ENCODE results near the gene CD300E. TPM values are rescaled to one million over a fixed set of nuclear protein-coding genes. Genes with fewer than 3 reads are reported as not detected.

CD300E gene
- total and polyA plus RNA-seq, 8 donors, result 0.24 to 28.7 (median 0.46) TPM

GRCh38 chr17:74618451-74618850 lies 5.1 kb downstream of the CD300E start:
- DNase-seq (no peak), ATAC-seq (no peak)
- Histone ChIP-seq H3K27me3 (peaks cover 0 to 61% of the 10 kb centered on the region in 2 donors), H3K9me3 (no peaks in the 10 kb centered on the region), H3K4me1 (peaks cover 0 to 22% of the 10 kb centered on the region in 2 donors), H3K36me3 (peaks cover 0 to 32% of the 10 kb centered on the region in 2 donors), H3K27ac (no peak overlapping the region), H3K4me3 (peak overlapping the region in 1 of 2 donors; percentile 42)
- no peak for TF ChIP-seq CTCF (IDR thresholded peaks at IDR 0.05)
- intact Hi-C loops (cut with DNase I), result no loop called here

GRCh38 chr17:74616696-74617095 lies 6.8 kb downstream of the CD300E start:
- Histone ChIP-seq H3K27me3 (peaks cover 0 to 64% of the 10 kb centered on the region in 2 donors), H3K27ac (no peak overlapping the region), H3K9me3 (no peaks in the 10 kb centered on the region), H3K36me3 (peaks cover 0 to 36% of the 10 kb centered on the region in 2 donors), H3K4me1 (peaks cover 0 to 34% of the 10 kb centered on the region in 2 donors), H3K4me3 (no peak overlapping the region)
- no peak for TF ChIP-seq CTCF (IDR thresholded peaks at IDR 0.05)
- intact Hi-C loops (cut with DNase I), result no loop called here
- no peak for ATAC-seq
- peak in 1 of 4 donors; percentile 20 for DNase-seq

GRCh38 chr17:74612046-74612445 lies 11.5 kb downstream of the CD300E start:
- peaks cover 0 to 71% of the 10 kb centered on the region in 2 donors for H3K27me3 ChIP-seq
- no peak overlapping the region for H3K4me3 ChIP-seq
- no peaks in the 10 kb centered on the region for H3K9me3 ChIP-seq
- H3K36me3 ChIP-seq, result peaks cover 0 to 39% of the 10 kb centered on the region in 2 donors
- no peak for TF ChIP-seq CTCF (IDR thresholded peaks at IDR 0.05)
- H3K27ac ChIP-seq, result no peak overlapping the region
- H3K4me1 ChIP-seq, result peaks cover 0 to 23% of the 10 kb centered on the region in 2 donors
- DNase-seq, result no peak
- intact Hi-C loops (cut with DNase I), result no loop called here
- ATAC-seq, result no peak

- DNase-seq (no peak), ATAC-seq (no peak)
- Histone ChIP-seq H3K27me3 (peaks cover 0 to 55% of the 10 kb centered on the region in 2 donors), H3K9me3 (no peaks in the 10 kb centered on the region), H3K4me3 (no peak overlapping the region), H3K36me3 (peaks cover 0 to 24% of the 10 kb centered on the region in 2 donors), H3K4me1 (peaks cover 0 to 26% of the 10 kb centered on the region in 2 donors), H3K27ac (no peak overlapping the region)
- intact Hi-C loops (cut with DNase I), result no loop called here
- no peak for TF ChIP-seq CTCF (IDR thresholded peaks at IDR 0.05)
These were observed 13.4 kb downstream of the CD300E start for GRCh38 chr17:74610108-74610507.

- TF ChIP-seq CTCF (IDR thresholded peaks at IDR 0.05), result no peak
- intact Hi-C loops (cut with DNase I), result no loop called here
- H3K27ac ChIP-seq, result no peak overlapping the region
These were observed 15.0 kb downstream of the CD300E start for GRCh38 chr17:74608511-74608910.

More at GRCh38 chr17:74608511-74608910, 15.0 kb downstream of the CD300E start:
- ATAC-seq (no peak), DNase-seq (no peak)
- Histone ChIP-seq H3K4me3 (no peak overlapping the region), H3K4me1 (peaks cover 0 to 28% of the 10 kb centered on the region in 2 donors), H3K27me3 (peaks cover 0 to 55% of the 10 kb centered on the region in 2 donors), H3K9me3 (no peaks in the 10 kb centered on the region), H3K36me3 (peaks cover 0 to 11% of the 10 kb centered on the region in 2 donors)
